Fibroblast of villous mesenchyme (primary cell): ENCODE measurements around the gene PFDN2. TPM values are rescaled to one million over a fixed set of nuclear protein-coding genes. Genes with fewer than 3 reads are reported as not detected.

Source experiments
- DNase-seq: peaks from one replicate; pipeline ENCODE4 v3.0.0-alpha.2; 2010; ENCODE audit warnings: low read depth
- H3K4me3 ChIP-seq: 2 replicates; pipeline ENCODE4 v1.5.1; 2011; ENCODE audit warnings: low read depth, mild to moderate bottlenecking, low read length
- CTCF ChIP-seq: IDR thresholded peaks from 2 replicates; pipeline ENCODE4 v1.5.1; 2012; ENCODE audit warnings: low read depth, mild to moderate bottlenecking, low read length; ENCODE audit not compliant: insufficient read depth
- small RNA-seq: library from RNA; depleted of rRNA; stranded (forward); fragments of <200 nt; gene quantifications from one replicate; pipeline ENCODE3, GENCODE V24; 2012
- total RNA-seq: library from RNA; depleted of rRNA; stranded (reverse); fragments of >200 nt; gene quantifications from 2 replicates; pipeline ENCODE4 v1.2.3, GENCODE V29; 2012

The PFDN2 gene
- total RNA-seq, 1 donor, result 25.9 TPM

DNA sequence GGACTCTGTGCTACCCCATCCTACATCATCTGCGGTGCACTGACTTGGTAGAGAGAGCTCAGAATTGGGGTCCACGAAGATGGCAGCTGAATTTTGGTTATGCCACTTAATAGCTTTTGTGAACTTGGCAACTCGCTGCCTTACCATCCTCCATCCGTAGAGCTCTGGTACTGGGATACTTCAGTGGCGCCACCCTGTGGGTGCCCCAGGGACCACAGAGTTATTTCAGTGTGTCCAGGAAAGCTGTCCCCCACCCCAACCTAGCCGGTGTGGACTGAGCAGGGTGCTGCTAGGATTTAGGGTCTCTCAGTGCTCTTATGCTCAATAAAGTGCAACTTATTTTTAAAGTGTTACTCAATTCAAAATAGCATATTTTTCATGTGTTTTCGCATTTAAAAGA lies 63.0 kb downstream of the PFDN2 start:
- no peak for DNase-seq
- peak; percentile 4 for TF ChIP-seq CTCF

GRCh38 chr1:161054232-161054631 lies 63.6 kb downstream of the PFDN2 start:
- no peak for TF ChIP-seq CTCF
- no peak for DNase-seq

More for the DNA sequence above, 63.0 kb downstream of the PFDN2 start:
- no peak overlapping the region for H3K4me3 ChIP-seq

GRCh38 chr1:161052899-161053298 lies 64.9 kb downstream of the PFDN2 start:
- no peak for DNase-seq
- TF ChIP-seq CTCF, result no peak
- H3K4me3 ChIP-seq, result no peak overlapping the region

More at GRCh38 chr1:161054232-161054631, 63.6 kb downstream of the PFDN2 start:
- no peak overlapping the region for H3K4me3 ChIP-seq

DNA sequence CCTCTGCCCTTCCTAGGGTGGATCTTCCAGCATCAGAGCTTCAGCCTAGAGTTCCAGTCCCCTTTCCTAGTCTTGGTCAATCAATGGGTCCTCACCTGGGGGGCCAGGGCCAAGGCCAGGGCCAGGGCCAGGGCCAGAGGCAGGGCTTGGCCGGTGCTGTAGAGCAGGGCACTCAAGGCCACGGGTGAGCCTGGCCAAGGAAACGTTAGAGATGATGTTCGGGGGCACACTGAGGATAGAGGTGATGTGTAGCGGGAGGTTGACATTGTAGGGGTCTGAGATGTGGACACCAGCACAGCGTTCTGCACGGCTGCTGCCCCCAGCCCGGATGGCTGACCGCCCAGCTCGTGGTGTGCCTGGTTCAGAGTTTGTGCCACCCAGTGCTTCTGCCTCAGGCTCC lies 66.6 kb downstream of the PFDN2 start:
- no peak overlapping the region for H3K4me3 ChIP-seq
- no peak for TF ChIP-seq CTCF
- DNase-seq, result no peak

Small RNA genes lying within 50 kb of the gene (small RNA-seq; reads per million reads assigned to genes)
- not detected for gene RF01225

Other genes starting within 250 kb of the PFDN2 start
- not detected in 2 replicates for gene ITLN1, start 232.9 kb downstream of the PFDN2 start, total RNA-seq
- not detected in 2 replicates for gene ITLN2, start 163.2 kb downstream of the PFDN2 start, total RNA-seq
- 0.32 and 5.6 TPM in 2 replicates for gene F11R, start 96.9 kb downstream of the PFDN2 start, total RNA-seq
- 1.6 and 18.6 TPM in 2 replicates for gene TSTD1, start 79.1 kb downstream of the PFDN2 start, total RNA-seq
- gene USF1, start 72.1 kb downstream of the PFDN2 start, total RNA-seq, result 52.5 and 62.2 TPM in 2 replicates
- gene ARHGAP30, start 48.1 kb downstream of the PFDN2 start, total RNA-seq, result under 0.01 TPM in 1 of 2 replicates, not detected in the other
- 0.32 and 2.6 TPM in 2 replicates for gene NECTIN4, start 28.5 kb downstream of the PFDN2 start, total RNA-seq
- gene KLHDC9, start 19.7 kb downstream of the PFDN2 start, total RNA-seq, result 1.9 and 2.2 TPM in 2 replicates
- gene NIT1, start 68 bp upstream of the PFDN2 start, total RNA-seq, result 23.2 and 26.8 TPM in 2 replicates
- gene DEDD, start 14.6 kb upstream of the PFDN2 start, total RNA-seq, result 22.5 and 27.6 TPM in 2 replicates
- 57.7 and 69.1 TPM in 2 replicates for gene UFC1, start 35.9 kb upstream of the PFDN2 start, total RNA-seq
- gene USP21, start 41.5 kb upstream of the PFDN2 start, total RNA-seq, result 8.1 and 8.6 TPM in 2 replicates
- gene PPOX, start 48.4 kb upstream of the PFDN2 start, total RNA-seq, result 10.4 and 12.9 TPM in 2 replicates
- gene B4GALT3, start 59.5 kb upstream of the PFDN2 start, total RNA-seq, result 17.1 and 22.5 TPM in 2 replicates
- 6.8 and 8.2 TPM in 2 replicates for gene ADAMTS4, start 81.0 kb upstream of the PFDN2 start, total RNA-seq
- gene NDUFS2, start 84.3 kb upstream of the PFDN2 start, total RNA-seq, result 105 and 117 TPM in 2 replicates
- gene FCER1G, start 97.3 kb upstream of the PFDN2 start, total RNA-seq, result 0.43 TPM in 1 of 2 replicates, not detected in the other
- not detected in 2 replicates for gene APOA2, start 105.6 kb upstream of the PFDN2 start, total RNA-seq
- 10.0 and 13.4 TPM in 2 replicates for gene TOMM40L, start 108.0 kb upstream of the PFDN2 start, total RNA-seq
- gene NR1I3, start 120.2 kb upstream of the PFDN2 start, total RNA-seq, result not detected in 2 replicates
- gene PCP4L1, start 140.7 kb upstream of the PFDN2 start, total RNA-seq, result under 0.01 TPM in 1 of 2 replicates, not detected in the other
- 2.6 and 2.9 TPM in 2 replicates for gene MPZ, start 191.9 kb upstream of the PFDN2 start, total RNA-seq
- 20.3 and 25.8 TPM in 2 replicates for gene SDHC, start 196.3 kb upstream of the PFDN2 start, total RNA-seq
- gene CFAP126, start 249.8 kb upstream of the PFDN2 start, total RNA-seq, result not detected in 2 replicates